Dedifferentiated amniotic fluid mesenchymal stem cell (primary cell): ENCODE measurements around the gene HSPA1B.

Experiments
- DNase-seq: peaks from one replicate; pipeline ENCODE4 v3.0.0-alpha.2; 2016; ENCODE audit errors: extremely low spot score

The HSPA1B gene

DNA sequence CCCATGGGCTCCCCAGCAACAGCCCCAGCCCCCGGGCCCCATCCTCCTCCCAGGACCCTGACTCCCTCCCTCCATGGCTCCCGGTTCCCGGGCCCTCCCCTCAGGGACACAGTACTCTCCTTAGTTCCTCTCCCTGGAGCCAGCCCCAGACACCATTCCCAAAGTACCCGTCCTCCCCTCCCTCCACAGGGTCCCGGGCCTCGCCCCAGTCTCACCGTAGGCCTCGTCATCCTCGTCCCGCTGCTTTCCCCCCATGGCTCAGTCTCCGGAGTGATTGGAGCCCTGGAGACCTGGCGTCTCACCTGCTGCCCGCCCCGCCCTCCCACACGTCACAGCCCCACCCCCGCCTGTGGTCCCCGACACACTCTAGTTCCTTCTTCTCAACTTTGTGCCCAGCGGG is 51.2 kb downstream of the HSPA1B start, which contains the start of gene SLC44A4:
SLC44A4 (minus strand) TSS at position 272 of the 400 bp plus-strand sequence; CDS start at position 255, 17 bp downstream.
- DNase-seq, result no peak

DNA sequence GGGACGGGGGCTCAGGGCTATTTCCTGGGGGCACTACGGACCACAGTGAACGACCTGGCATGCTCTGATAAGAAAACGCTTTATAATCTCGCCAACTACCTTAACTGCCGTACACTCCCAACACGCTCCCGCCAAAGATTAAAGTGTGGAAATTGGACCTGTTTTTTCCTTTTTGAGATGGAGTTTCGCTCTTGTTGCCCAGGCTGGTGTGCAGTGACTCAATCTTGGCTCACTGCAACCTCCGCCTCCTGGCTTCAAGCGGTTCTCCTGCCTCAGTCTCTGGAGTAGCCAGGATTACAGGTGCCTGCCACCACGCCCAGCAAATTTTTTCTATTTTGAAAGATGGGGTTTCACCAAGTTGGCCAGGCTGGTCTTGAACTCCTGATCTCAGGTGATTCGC is 51.6 kb downstream of the HSPA1B start:
- no peak for DNase-seq
